Fibroblast of skin of abdomen (primary cell): ENCODE results near the gene ANO6.
"Not testable (repeated sequence)": the region's sequence is repeated elsewhere in the genome, so short reads cannot be mapped to it uniquely, and the experiment has no call there.

Experiments used
- DNase-seq: peaks from one replicate; pipeline ENCODE4 v3.0.0-alpha.2; 2013

The ANO6 gene

GRCh38 chr12:45214071-45214470 lies 1.8 kb upstream of the ANO6 start:
- no peak for DNase-seq

- DNase-seq, result peak; percentile 38
Observed at GRCh38 chr12:45214749-45215418, 1.0 kb upstream of the ANO6 start.

GRCh38 chr12:45216230-45216982 lies 511 bp downstream of the ANO6 start:
- peak; percentile 41 for DNase-seq

GRCh38 chr12:45216983-45217485 lies 1.1 kb downstream of the ANO6 start:
- DNase-seq, result no peak

GRCh38 chr12:45217846-45218245 lies 2.0 kb downstream of the ANO6 start:
- DNase-seq, result no peak

- no peak for DNase-seq
Observed at GRCh38 chr12:45219621-45220020, 3.7 kb downstream of the ANO6 start.

- DNase-seq, result no peak
Observed at GRCh38 chr12:45220363-45220931, 4.6 kb downstream of the ANO6 start.

- DNase-seq, result no peak
Observed at GRCh38 chr12:45220969-45221368, 5.1 kb downstream of the ANO6 start.

- DNase-seq, result no peak
Observed at GRCh38 chr12:45223868-45224267, 8.0 kb downstream of the ANO6 start.

- DNase-seq, result no peak
Observed at GRCh38 chr12:45224311-45224710, 8.4 kb downstream of the ANO6 start.

- no peak for DNase-seq
Observed at GRCh38 chr12:45226021-45226420, 10.1 kb downstream of the ANO6 start.

GRCh38 chr12:45227316-45228067 lies 11.6 kb downstream of the ANO6 start:
- DNase-seq, result no peak

- DNase-seq, result peak; percentile 88
Observed at GRCh38 chr12:45231515-45232145, 15.7 kb downstream of the ANO6 start.

- DNase-seq, result no peak
Observed at GRCh38 chr12:45232146-45232755, 16.4 kb downstream of the ANO6 start.

GRCh38 chr12:45232756-45233372 lies 17.0 kb downstream of the ANO6 start:
- peak; percentile 98 for DNase-seq

GRCh38 chr12:45234139-45234865 lies 18.4 kb downstream of the ANO6 start:
- peak; percentile 99 for DNase-seq

- DNase-seq, result peak; percentile 67
Observed at GRCh38 chr12:45235087-45236025, 19.5 kb downstream of the ANO6 start.

GRCh38 chr12:45236383-45236782 lies 20.5 kb downstream of the ANO6 start:
- DNase-seq, result not testable (repeated sequence)

- no peak for DNase-seq
Observed at GRCh38 chr12:45242180-45242579, 26.3 kb downstream of the ANO6 start.

GRCh38 chr12:45243963-45244362 lies 28.1 kb downstream of the ANO6 start:
- no peak for DNase-seq
